Upper lobe of right lung (tissue), 1 donor: ENCODE results near the gene RCAN1. TPM values are rescaled to one million over a fixed set of nuclear protein-coding genes. Genes with fewer than 3 reads are reported as not detected.

Source experiments
- ATAC-seq: fragments of 200-7000 bp; cut with Tn5 transposase; one replicate; pipeline ENCODE4 v1.9.1; 2020; ENCODE audit warnings: mild to moderate bottlenecking, moderate library complexity
- DNase-seq: peaks from one replicate; pipeline ENCODE4 v3.0.0-alpha.2; 2020
- H3K27ac ChIP-seq: fragments of 200-600 bp; one replicate; pipeline ENCODE4 v1.8.0; 2022
- H3K27me3 ChIP-seq: fragments of 200-600 bp; one replicate; pipeline ENCODE4 v1.8.0; 2022; ENCODE audit warnings: mild to moderate bottlenecking
- H3K36me3 ChIP-seq: fragments of 200-600 bp; one replicate; pipeline ENCODE4 v1.8.0; 2022
- H3K4me1 ChIP-seq: fragments of 200-600 bp; one replicate; pipeline ENCODE4 v1.8.0; 2022
- H3K4me3 ChIP-seq: fragments of 200-600 bp; one replicate; pipeline ENCODE4 v1.8.0; 2022; ENCODE audit warnings: mild to moderate bottlenecking
- H3K9me3 ChIP-seq: fragments of 200-600 bp; one replicate; pipeline ENCODE4 v1.8.0; 2022
- CTCF ChIP-seq: fragments of 200-600 bp; IDR thresholded peaks from one replicate; pipeline ENCODE4 v1.8.0; 2022; ENCODE audit warnings: antibody characterized with exemption
- intact Hi-C: fragments of 100-400 bp; cut with DNase I; formaldehyde crosslinking; loops from one replicate; pipeline ENCODE4 v1.11.0; 2022
- total RNA-seq: library from RNA; stranded (reverse); fragmentation: NEBNext Ultra II Directional; extraction: Animal tissue kit (Norgen Biotek cat#: 25700); gene quantifications from one replicate; pipeline ENCODE4 v1.2.1, GENCODE V29; 2021
- donor health status: DM: no; HTN: yes; CAD: no; lungs with severe emphysema.

The RCAN1 gene
- total RNA-seq, 1 donor from 2014 or later: 26.9 TPM

DNA sequence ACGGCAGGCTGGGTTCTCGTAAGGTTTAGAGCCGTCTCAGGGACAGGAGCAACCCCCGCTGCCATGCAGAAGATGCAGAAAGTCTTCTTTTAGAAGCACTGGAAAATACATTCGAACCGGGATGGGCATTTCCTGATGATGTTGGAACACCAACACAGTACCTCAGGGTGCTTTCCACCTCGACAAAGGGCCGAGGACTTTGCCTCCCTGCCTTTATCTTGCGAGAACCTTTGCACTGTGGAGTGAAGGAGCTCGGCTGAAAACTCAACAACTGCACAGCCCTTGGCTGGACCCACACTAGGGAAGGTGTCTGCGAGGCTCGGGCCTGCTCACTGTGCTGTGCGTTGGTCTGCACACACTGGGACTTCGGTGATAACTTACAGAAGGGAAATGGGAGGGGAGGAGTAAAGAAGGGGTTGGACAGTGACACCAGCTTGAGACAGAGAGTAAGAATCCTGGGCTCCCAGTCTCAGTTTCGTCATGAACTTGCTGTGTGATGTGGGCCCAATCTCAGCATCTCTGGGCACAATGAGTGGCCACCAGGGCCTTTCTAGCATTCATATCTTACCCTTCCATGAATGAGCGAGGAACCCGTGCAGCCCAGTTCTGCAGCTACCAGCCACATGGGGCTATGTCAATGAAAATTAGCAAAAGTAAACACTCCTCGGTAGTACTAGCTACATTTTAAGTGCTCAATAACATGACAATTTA is 18.2 kb downstream of the RCAN1 start:
- H3K36me3 ChIP-seq: no peaks in the 10 kb centered on the region
- H3K4me1 ChIP-seq: peaks cover 15% of the 10 kb centered on the region
- H3K9me3 ChIP-seq: no peaks in the 10 kb centered on the region
- ATAC-seq (no peak), DNase-seq (no peak)
- intact Hi-C loops: no loop called here
- H3K27me3 ChIP-seq: no peaks in the 10 kb centered on the region
- no peak for TF ChIP-seq CTCF
- H3K4me3 ChIP-seq: no peak overlapping the region
- H3K27ac ChIP-seq: no peak overlapping the region

GRCh38 chr21:34595457-34595856 is 19.5 kb downstream of the RCAN1 start:
- ATAC-seq: no peak
- Histone ChIP-seq H3K27ac (no peak overlapping the region), H3K9me3 (no peaks in the 10 kb centered on the region), H3K4me3 (no peak overlapping the region), H3K27me3 (no peaks in the 10 kb centered on the region), H3K36me3 (no peaks in the 10 kb centered on the region), H3K4me1 (peaks cover 15% of the 10 kb centered on the region)
- no peak for TF ChIP-seq CTCF
- DNase-seq: no peak
- intact Hi-C loops: no loop called here

DNA sequence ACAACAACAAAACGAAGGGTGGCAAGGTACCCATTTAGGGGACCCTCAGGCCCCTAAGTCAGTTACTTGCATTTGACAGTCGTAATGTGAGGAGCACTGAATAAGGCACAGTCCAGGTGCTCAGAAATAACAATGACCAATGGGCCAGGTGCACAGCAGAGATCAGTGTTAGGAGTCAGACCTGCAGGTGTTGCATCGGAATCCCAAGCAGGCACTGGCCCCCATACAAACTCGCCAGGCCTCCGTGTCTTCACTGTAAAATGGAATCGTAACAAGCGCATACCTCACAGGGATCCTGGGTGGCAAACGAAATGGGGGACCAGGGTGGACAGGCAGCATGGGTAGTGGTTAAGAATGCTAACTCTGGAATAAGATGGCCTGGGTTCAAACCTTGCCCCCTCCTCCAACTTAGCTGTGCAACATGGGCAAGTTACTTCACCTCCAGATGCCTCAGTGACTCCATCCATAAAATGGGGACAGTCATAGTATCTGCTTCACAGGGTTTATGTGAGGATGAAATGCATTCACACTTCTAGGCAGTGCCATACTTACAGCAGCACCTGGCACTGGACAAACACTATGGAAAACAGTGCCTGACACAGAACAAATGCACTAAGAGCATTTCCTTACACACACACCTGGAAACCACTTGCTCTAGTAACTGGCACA is 20.2 kb downstream of the RCAN1 start:
- H3K4me1 ChIP-seq: peaks cover 18% of the 10 kb centered on the region
- peak overlapping the region; percentile 55 for H3K27ac ChIP-seq
- ATAC-seq (no peak), DNase-seq (no peak)
- no peaks in the 10 kb centered on the region for H3K36me3 ChIP-seq
- no peak overlapping the region for H3K4me3 ChIP-seq
- H3K9me3 ChIP-seq: no peaks in the 10 kb centered on the region
- H3K27me3 ChIP-seq: no peaks in the 10 kb centered on the region
- intact Hi-C loops: no loop called here
- no peak for TF ChIP-seq CTCF

DNA sequence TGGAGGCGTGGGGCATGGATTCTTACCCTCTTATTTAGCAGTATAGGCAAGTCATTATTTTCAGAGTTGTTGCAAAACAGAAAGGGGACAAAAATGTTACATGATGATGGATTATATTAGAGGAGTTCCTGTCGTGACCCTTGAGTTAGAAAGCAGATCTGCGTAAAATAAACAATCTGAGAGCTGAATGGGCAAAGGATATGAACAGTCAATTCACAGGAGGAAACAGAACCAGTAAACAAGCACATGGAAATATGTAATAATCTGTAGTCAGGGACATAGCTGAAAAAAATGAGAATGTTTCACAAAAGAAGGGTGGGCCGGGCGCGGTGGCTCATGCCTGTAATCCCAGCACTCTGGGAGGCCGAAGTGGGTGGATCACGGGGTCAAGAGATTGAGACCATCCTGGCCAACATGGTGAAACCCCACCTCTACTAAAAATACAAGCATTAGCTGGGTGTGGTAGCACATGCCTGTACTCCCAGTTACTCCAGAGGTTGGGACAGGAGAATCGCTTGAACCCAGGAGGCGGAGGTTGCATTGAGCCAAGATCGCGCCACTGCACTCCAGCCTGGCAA is 20.9 kb downstream of the RCAN1 start:
- TF ChIP-seq CTCF: no peak
- no peak for DNase-seq
- ATAC-seq: peak; percentile 32
- H3K9me3 ChIP-seq: no peaks in the 10 kb centered on the region
- intact Hi-C loops: no loop called here
- H3K27me3 ChIP-seq: no peaks in the 10 kb centered on the region
- no peak overlapping the region for H3K4me3 ChIP-seq
- peaks cover 18% of the 10 kb centered on the region for H3K4me1 ChIP-seq
- H3K27ac ChIP-seq: peak overlapping the region; percentile 55
- H3K36me3 ChIP-seq: no peaks in the 10 kb centered on the region

GRCh38 chr21:34593423-34593822 is 21.5 kb downstream of the RCAN1 start:
- Histone ChIP-seq H3K27me3 (no peaks in the 10 kb centered on the region), H3K9me3 (no peaks in the 10 kb centered on the region), H3K4me1 (peaks cover 18% of the 10 kb centered on the region), H3K36me3 (no peaks in the 10 kb centered on the region), H3K27ac (peak overlapping the region; percentile 37), H3K4me3 (no peak overlapping the region)
- peak; percentile 31 for ATAC-seq
- TF ChIP-seq CTCF: no peak
- DNase-seq: no peak
- intact Hi-C loops: no loop called here
